ENCODE data around the gene XRCC5.

GRCh38 chr2:216202626-216203250, 93.6 kb downstream of the XRCC5 start:
- no peak for TF ChIP-seq POLR2AphosphoS5 (IDR thresholded peaks at IDR 0.05; ENCODE audit: low read depth, low read length)
- no peak for TF ChIP-seq CTCF (IDR thresholded peaks at IDR 0.05)
- no peak for TF ChIP-seq SIN3A (IDR thresholded peaks at IDR 0.05; ENCODE audit: borderline replicate concordance, insufficient read depth, low read depth, low read length)
